Frontal cortex (tissue), 4 donors: ENCODE measurements around the gene SETD3. TPM values are rescaled to one million over a fixed set of nuclear protein-coding genes. Genes with fewer than 3 reads are reported as not detected.

ENCODE experiments used
- DNase-seq, 2 donors: peaks; one replicate each; pipeline ENCODE4 v3.0.0; 2012; ENCODE audit warnings: low spot score in 2 of 2
- FAIRE-seq: peaks from 2 replicates; lab custom pipeline; 2012; peaks lifted over from hg19 to GRCh38; lab: Jason Lieb, UNC
- total RNA-seq: library from RNA; depleted of rRNA; stranded (reverse); fragments of >200 nt; gene quantifications from one replicate; pipeline ENCODE4 v1.2.3, GENCODE V29; 2014
- donor health status: control.
- donor health status: control.
- donor health status: control.

Gene SETD3
- total RNA-seq, 1 donor from 2014 or later, result 119 TPM

DNA sequence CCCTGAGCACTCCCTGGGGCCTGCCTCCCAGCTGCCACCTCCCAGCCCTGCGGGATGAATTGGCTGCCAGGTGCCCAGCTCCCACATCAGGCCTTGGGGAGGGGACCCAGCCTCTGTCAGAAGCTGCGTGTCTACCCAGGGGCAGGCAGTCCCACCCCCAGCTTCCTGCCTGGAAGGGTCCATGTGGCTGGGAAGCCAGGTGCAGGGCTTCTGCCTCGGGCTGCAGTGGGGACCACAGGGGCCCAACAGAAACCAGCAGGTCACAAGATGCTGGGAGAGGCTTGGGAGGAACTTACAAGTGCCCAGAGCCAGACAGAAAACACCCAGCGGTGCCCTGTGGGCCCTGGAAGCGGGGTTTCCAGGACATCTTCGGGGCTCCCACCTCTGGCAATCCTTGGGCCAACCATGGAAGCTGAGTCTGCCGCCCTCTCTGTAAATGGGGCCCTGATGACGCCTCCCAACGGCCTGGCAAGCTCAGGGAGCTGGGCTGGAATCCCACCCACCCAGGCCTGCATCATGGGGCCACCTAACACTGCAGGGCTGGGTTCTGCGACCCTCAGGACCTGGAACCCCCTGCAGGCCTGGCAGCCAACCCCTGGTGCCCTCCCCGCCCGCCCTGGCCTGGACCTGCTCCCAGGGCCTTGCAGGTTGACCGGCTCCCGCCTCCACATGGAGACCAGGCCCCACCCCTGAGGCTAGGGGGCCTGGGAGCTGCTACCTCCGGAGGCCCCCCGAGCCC is 37.2 kb upstream of the SETD3 start:
- DNase-seq, result no peak
- no peak for FAIRE-seq

DNA sequence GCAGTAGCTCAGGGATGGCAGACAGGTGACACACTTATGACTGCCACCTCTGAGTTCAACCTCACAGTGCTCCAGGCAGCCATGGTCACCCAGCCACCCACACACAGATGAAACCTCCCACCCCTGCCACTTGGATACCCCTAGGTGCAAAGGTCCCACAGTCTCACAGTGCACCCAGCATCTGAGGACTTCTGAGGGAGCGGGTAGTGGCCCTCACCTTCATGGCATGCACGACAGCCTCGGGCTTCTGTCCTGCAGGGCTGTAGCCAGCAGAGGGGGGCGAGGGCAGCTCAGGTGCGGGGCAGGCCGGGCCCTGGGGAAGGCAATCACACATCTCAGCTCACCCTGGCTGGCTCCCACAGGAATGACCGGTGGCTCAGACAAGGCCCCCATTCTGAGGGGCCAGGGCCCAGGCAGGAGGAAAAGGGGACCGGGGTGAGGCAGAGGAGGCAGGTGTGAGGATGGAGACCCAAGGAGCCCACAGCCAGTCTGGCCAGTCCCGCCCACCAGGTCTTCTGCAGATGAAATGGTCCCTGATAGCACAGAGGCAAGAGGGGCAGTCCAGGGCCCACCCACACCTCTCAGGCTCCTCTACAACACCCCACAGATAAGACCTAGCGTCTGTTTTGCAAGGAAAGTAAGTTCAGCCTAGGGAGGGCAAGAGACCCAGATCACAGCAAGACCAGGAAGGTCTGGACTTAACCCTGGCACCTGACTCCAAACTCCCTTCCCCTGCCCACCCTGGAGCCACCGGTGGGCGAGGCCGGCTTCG is 36.4 kb upstream of the SETD3 start:
- no peak for FAIRE-seq

DNA sequence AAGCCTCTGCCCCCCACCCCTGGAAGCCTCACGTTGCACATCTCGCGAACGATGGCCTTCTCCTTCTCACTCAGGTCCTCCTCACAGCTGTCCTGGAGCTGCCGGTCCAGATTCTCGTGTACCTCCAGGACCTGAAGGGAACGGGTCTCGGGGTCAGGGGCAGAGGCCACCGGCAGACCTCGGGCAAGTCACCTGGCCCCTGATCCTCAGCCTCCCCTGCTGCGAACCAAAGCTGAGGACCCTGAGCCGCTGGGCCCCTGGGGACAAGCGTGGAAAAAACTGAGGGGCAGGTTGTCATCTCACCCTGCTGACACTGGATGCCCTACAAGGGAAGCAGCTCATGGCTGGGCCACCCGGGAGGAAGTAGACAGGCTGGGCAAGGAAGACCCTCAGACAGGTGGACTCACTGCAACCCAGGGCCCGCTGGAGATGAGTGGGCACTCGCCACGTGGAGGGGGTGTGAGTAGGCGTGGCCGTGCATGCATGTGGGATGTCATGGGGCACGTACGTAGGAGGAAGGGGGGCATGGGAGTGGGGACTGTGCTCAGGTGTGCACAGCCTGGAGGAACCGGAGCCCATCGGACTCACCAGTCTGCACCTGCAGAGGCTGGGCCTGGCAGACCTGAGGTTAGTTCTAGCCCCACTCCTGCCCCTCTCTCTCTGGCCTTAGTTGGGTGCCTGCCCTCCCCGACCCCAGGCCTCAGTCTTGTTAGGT is 35.7 kb upstream of the SETD3 start:
- FAIRE-seq (no peak), DNase-seq (no peak)

More for the DNA sequence above, 36.4 kb upstream of the SETD3 start:
- no peak for DNase-seq

DNA sequence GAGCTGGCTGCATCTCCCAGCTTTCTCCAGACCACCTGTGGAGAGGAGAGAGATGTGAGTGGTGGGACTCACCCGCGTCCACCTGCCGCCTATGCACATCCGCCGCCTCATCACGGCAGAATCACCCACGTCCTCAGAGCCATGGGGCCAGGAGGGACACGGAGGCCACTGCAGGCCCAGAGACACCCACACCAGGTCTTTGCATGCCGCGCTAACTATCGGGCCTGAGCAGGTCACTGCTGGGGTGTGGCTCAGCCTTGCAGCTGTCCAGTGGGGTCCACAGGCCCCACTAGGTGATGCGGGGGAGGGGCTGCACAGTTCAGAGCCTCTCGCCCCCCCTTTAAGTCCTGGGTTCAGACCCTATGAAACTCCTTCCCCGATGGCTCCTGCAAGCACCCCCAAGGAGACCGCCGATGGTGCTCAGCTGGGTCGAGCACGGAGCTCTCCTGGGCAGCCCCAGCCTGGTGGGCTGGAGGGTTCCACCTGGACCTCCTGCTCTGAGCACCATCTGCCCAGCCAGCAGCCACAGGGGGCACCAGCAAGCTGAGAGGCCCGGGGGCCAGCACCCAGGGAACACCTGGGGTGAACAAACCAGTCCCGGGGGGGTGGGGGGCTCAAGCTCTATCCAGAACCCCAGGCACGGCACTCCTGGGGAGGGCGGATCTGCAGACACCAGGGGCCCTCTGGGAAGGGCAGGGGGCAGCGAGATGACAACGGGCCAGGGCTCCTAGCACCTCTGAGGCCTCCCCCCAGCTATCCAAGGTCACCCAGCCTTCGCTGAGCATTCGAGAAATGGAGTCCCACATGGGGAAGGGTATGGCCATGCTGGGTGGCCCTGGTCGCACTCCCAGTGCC is 34.9 kb upstream of the SETD3 start:
- DNase-seq (no peak), FAIRE-seq (no peak)

DNA sequence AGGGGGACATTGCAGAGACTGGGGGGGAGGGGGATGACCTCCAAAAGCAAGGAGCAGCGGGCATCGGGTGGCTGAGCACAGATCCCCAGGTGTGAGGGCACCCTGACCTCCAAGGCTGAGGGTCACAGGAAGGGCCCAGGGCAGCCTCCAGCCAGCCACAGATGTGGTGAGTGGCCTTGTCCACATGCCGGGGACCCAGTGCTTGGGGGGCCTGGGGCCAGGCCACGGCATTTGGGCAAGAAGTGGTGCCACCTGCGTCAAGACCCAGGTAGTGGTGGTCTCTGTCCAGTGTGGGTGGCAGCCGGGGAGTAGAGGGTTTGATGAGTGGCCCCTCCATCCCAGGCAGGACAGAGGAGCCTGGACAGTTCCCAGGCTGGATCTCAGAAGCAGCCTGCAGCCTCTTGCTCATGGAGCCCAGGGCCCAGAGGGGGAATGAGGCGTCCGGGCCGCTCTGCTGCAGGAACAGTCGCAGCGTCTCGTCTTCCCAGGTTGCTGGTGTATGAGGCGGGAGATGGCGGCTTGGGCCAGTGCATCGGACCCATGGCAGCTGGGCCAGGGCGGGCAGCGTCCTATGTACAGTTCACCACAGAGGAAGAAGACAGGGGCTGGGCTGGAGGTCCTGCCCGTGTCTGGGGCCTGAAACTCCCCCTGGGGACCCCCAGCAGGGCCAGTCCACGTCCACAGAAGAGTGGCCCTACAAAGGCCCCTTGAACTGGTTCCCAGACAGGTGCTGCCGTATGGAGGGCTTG is 34.1 kb upstream of the SETD3 start:
- DNase-seq (no peak), FAIRE-seq (no peak)

DNA sequence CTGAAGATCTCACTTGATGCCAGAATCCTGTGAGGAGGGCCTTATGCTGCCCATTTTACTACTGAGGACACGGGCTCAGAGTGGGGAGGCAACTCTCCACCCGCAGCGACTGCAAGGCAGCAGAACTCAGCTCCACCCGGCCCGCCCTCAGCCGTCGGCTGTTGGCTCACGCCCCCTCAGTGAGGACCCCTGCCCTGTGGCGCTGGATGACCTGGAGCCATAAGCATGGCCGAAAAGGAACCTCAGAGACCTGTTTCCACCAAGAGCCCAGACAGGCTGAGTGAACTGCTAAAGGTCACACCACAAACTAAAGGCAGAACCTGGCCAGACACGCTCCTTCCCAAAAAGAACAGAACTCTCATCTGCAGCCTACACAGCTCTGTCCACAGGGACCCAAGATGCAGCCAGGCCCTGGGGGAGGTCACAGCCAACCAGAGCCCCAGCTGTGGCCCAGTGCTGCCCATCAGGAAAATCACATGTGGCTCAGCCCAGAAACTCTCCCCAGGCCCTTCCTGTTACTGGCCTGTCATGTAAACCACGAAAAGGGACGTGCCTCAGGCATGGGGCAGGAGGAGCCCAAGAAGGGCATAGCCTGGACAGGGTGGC is 33.4 kb upstream of the SETD3 start:
- no peak for DNase-seq

DNA sequence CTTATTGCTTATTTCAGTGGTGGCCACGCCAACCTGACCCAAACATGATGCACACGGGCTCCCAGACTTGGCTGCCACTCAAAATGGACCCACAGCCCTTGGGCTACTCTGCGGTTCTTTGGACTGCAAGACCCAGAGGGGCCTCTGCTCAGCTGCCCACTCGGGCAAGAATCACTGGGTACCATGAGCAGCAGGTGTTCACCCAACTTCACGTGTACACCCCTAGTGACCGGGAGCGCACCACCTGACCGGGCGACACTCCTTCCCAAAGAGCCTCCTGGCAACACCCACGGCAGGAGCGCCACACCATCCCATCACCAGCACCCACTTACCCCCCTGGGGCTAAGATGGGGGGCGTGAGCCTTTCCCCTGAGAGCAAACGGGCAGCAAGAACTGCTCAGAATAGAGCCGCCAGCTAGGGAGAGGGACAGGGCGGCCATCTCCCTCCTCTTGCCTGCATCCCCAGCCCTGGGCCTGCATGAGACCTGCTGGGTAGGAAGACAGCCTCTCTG is 32.6 kb upstream of the SETD3 start:
- no peak for FAIRE-seq
- peak; percentile 5 to 8 for DNase-seq

More for the DNA sequence above, 33.4 kb upstream of the SETD3 start:
- FAIRE-seq, result no peak

DNA sequence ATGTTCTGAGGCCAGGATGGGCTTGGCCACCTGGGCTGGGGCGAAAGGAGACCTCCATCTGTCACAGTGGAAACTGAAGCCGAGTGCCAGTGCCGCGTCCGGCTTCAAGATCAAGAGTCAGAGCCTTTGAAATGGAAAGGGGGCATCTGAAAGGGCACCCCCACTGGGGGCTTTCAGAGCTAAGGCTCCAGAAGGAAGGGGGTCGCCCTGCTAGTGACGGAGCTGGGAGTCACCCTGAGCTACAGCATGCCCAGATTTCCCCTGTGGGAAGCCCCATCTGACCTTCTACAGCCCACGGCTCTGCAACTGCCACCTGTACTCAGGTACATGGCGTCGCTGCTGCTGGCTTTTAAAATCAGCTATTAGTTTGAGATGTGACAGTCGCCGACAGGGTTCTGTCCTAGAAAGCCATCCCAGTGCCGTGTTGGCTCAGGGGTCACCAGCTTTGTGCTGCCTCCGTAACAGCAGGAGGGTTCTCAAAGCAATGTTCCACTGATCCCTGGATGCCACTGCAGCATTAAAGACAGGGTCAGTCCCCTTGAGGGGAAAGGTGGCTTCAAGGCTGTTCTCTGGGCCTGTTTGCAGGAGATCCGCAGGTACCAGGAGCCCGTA is 32.0 kb upstream of the SETD3 start:
- no peak for DNase-seq
- no peak for FAIRE-seq

DNA sequence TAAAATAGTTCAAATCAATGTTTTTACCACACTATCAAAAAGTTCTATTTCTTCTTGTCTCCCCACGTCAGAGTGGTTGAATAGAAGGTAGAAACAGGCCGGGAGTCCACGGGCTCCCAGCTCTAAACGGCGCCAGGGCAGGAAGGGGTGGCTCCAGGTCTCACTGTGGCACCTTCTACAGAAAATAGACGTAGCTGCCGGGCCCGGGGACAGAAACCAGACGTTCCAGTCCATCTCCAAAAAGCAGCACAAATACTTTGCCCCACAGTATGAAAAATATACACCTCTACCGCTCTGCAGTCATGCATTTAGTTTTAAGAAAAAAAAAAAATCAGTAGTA is 31.4 kb upstream of the SETD3 start:
- DNase-seq (no peak), FAIRE-seq (no peak)

DNA sequence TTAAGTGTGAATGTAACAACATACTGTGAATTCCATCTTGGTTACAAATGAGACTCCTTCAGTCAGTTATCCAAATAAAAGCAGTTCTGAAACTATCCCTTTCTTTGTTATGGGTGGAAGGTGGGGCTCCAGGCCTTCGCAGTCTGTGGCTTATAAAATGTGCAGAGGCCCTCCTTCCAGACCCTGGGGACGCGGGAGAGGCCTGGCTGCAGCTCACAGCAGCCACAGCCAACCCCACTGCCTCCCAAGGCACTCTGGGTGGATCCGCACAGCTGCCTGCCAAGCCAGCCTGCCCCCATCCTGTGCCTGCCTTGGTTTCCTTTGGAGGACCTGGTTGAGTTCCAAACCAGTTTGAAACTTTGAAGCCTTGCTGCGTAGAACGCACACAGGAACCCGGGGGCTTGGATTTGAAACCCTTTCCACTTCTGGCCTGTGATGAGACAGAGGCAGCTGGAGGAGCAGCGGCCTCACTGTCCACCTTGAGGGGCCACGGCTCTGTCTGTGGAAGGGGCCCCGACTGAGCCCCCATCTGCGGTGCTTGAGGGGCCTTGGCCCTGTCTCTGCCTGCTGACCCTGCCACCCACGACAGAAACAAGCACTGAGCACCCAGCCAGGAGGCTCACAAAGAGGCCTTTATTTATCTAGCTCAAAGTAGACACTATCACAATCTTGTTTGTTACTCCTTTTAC is 30.9 kb upstream of the SETD3 start:
- FAIRE-seq (no peak), DNase-seq (peak in 1 of 2 donors; percentile 55)

DNA sequence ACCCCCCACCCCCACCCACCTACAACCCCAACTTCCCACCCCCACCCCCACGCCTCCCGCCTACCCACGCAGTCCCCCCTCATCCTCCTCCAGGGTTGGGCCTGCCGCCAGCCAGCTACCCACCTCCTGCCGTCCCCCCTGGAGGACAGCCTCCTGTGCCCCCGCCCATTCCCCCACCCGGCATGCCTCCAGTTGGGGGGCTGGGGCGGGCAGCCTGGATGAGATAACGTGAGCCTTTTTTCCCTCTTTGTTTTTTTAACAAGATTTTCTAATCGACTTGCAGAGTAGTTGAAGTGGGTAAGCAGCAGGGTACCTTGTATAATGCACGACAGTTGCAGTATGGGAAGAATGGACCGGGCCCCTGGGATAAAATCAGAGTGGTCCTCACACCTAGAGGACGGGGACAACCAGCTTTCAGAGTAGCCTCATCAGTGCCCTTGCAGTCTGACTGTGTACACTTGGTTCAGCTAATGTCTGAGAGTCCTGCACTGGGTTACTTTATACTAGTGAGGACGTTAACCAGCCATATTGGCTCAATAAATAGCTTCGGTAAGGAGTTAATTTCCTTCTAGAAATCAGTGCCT is 30.0 kb upstream of the SETD3 start:
- DNase-seq (peak in 1 of 2 donors; percentile 12), FAIRE-seq (no peak)

DNA sequence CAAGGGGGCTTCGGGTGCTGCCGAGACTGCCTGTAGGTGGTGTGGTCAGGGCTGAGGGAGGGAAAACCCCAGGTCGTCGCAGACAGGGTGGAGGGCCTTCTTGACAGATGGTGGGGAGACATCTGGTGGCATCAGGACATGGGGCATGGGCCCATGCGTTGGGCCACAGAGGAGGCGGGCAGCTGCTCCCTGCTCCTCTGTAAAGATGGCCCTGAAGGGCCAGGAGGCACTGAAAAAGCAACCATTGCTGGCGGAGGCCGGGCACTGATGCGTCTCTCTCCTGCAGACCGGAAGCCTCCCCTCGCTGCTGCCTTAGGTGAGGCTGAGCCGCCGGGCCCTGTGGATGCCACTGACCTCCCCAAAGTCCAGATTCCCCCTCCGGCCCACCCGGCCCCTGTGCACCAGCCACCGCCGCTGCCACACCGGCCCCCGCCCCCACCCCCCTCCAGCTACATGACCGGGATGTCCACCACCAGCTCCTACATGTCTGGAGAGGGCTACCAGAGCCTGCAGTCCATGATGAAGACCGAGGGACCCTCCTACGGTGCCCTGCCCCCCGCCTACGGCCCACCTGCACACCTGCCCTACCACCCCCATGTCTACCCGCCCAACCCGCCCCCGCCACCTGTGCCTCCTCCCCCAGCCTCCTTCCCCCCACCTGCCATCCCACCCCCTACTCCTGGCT is 29.4 kb upstream of the SETD3 start:
- DNase-seq (peak in 1 of 2 donors; percentile 6), FAIRE-seq (no peak)

DNA sequence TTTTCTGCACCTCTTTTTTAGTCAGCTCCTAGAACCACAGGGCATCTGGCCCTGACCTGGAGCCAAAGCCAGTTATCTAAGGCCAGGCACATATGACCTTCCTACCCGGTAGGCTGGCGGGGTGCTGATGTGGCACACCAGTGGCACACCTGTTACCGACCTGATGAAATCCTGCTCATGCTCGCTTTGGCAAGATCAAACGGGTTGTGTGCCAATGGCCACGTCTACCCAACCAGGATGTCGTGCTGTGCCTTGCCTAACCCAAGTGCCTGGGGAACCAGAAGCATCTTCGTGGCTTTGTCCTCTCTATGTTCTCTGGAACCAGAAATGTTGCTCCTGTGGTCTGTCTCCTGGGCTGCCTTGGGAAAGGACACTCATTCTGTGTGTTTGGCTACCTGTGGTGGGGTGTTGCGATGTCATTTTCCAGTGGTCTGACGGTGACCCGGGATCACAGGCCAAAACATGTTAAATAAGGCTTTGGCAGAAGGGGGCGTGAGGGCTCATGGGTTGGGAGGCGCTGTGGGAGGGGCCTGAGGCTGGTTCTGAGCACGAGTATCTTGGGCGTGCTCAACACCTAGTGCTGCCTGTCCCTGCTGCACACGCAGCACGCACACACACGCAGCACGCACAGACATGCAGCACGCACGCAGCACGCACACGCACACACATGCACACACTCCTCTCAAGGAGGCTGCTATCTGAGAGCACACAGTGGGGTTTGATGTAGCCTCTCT is 28.4 kb upstream of the SETD3 start:
- DNase-seq (no peak), FAIRE-seq (no peak)

DNA sequence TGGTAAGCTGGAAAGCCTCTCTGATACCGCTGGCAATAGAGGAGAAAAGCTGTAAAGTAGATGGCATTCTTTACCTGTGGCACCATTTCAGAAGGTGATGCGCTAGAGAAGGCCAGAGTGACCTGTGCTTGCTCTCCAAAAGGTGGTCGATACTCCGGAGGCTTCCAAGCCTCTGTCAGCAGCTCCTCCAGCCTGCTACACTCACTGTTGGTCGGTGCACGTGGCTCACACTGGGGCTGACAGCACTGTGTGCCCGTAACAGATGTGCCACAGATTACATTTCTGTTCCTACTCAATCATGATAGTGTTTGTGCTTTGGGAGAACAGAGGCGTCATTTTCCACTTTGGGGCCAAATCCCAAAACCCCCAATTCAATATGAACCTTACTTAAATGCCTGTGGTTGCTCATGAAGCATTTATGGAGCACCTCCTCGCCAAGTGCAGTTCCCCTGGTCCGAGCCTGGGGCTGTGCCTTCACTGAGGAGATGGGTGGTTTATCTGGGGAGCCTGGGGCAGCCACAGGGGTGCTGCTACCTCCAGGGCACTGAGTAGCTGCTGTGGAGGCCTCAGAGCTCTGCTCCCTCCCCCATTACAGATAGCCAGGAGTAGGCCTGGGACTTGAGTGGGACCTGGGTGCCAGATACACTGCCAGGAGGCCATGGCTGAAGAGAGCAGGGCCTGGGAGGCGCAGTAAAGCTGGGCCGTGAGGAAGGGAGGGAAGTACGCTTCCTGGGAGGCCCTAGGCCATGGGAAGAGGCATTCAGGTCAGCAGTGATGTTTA is 27.4 kb upstream of the SETD3 start:
- peak in 1 of 2 donors; percentile 20 for DNase-seq

DNA sequence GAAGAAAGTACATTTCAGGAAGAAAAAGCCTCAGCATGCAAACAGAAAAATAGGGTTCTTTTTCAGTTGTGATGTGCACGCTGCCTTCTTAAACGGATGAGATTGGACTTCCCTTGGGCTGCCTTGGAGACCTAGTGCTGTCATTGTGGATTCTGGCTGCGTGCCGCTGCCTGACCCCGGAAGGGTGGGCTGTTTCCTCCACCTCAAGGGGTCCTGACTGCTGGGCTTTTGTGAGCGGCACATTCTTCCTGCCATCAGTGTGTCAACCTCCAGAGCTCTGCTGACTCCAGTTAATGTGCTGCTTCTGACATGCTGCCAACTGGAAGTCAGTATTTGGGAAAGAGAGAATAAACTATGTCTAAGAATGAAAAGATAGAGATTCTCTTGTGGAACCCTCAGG is 25.6 kb upstream of the SETD3 start:
- DNase-seq, result no peak
- FAIRE-seq, result no peak

More for the DNA sequence above, 27.4 kb upstream of the SETD3 start:
- FAIRE-seq, result no peak
